ENCODE data around the gene RBBP7.

GRCh38 chrX:16796298-16796697, 73.9 kb downstream of the RBBP7 start:
- TF ChIP-seq POLR2AphosphoS5 (IDR thresholded peaks at IDR 0.05; ENCODE audit: low read depth, low read length), result no peak
- TF ChIP-seq REST (IDR thresholded peaks at IDR 0.05; ENCODE audit: insufficient read depth in 1 of 2, low read depth in 2 of 2, low read length in 2 of 2), result no peak
- TF ChIP-seq TAF1 (IDR thresholded peaks at IDR 0.05; ENCODE audit: borderline replicate concordance, insufficient read depth, low read length), result no peak
- no peak for TF ChIP-seq SIN3A (IDR thresholded peaks at IDR 0.05; ENCODE audit: borderline replicate concordance, insufficient read depth, low read length)
